ENCODE results near the gene CELA2A. TPM values are rescaled to one million over a fixed set of nuclear protein-coding genes. Genes with fewer than 3 reads are reported as not detected.
"Not testable (repeated sequence)": the region's sequence is repeated elsewhere in the genome, so short reads cannot be mapped to it uniquely, and the experiment has no call there.

Gene CELA2A
- polyA plus RNA-seq, 6 donors from 2014 or later, result not detected

DNA sequence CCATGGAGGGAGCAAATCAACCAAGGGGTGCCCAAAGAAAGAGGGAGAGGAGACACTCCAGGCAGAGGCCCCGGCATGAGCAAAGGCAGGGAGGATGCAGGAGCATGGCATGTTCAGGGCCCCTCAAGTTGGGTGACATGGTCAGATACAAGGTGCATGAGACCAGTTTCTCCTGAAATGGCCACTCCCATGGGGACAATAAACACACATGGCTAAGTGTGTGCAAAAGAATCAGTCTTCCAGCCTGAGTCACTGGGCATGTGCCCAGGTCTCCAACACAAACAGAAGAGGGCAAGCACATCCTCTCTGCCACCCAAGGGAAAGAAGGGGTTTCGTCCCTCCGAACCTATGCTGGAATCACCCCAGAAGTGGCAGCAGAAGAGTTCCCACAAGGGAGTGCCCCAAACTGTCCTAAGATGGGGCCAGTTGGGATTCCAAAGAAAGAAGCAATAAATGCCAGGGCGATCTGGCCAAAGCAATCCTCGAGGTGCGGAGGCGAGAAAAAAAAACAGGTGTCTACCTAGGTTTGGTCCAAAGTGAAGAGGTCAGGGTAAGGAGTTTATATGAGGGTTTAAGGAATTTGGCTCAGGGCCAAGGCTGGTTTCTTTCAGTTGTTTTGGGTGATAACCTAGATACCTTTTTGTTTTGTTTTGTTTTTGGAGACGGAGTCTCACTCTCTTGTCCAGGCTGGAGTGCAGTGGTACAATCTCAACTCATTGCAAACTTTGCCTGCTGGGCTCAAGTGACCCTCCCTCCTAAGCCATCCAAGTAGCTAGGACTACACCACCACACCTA is 54.3 kb downstream of the CELA2A start:
- peaks cover 4 to 8% of the 10 kb centered on the region in 2 donors for H3K36me3 Mint-ChIP-seq
- no peak overlapping the region for H3K4me3 Mint-ChIP-seq
- ATAC-seq (ENCODE audit: low read depth in 2 of 2) (no peak), DNase-seq (no peak)
- H3K27ac Mint-ChIP-seq, result peak overlapping the region in 1 of 6 donors; percentile 18
- H3K9me3 Mint-ChIP-seq, result no peaks in the 10 kb centered on the region
- H3K4me1 Mint-ChIP-seq, result peaks cover 19 to 31% (median 23%) of the 10 kb centered on the region in 3 donors
- H3K27me3 Mint-ChIP-seq, result no peaks in the 10 kb centered on the region

GRCh38 chr1:15513192-15513591 is 56.7 kb downstream of the CELA2A start:
- Mint-ChIP-seq H3K27ac (peak overlapping the region in 2 of 6 donors; percentile 22 to 39), H3K9me3 (no peaks in the 10 kb centered on the region), H3K27me3 (no peaks in the 10 kb centered on the region), H3K4me3 (no peak overlapping the region), H3K4me1 (peaks cover 23 to 40% (median 24%) of the 10 kb centered on the region in 3 donors), H3K36me3 (peaks cover 9 to 17% of the 10 kb centered on the region in 2 donors)
- ATAC-seq (ENCODE audit: low read depth in 2 of 2), result no peak
- no peak for DNase-seq

DNA sequence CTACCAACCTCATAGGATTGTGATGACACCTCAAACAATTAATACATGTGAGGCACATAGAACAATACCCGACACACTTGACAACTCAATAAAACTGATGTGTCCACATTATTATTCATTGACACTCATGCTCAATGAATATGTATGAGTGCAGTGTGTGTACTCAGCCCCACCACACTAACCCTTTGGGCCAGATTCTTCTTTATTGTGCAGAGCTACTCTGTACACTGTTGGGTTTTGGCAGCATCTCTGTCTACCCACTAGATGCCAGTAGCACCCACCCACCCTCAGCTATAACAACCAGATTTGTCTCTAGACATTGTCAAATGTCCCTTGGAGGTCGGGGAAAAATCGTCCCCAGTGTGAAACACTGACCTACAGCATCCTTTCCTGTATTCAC is 57.4 kb downstream of the CELA2A start:
- ATAC-seq (ENCODE audit: low read depth in 2 of 2), result no peak
- no peak overlapping the region for H3K4me3 Mint-ChIP-seq
- peaks cover 21 to 44% (median 23%) of the 10 kb centered on the region in 3 donors for H3K4me1 Mint-ChIP-seq
- no peaks in the 10 kb centered on the region for H3K27me3 Mint-ChIP-seq
- no peak for DNase-seq
- no peaks in the 10 kb centered on the region for H3K9me3 Mint-ChIP-seq
- peaks cover 9 to 17% of the 10 kb centered on the region in 2 donors for H3K36me3 Mint-ChIP-seq
- peak overlapping the region in 1 of 6 donors; percentile 51 for H3K27ac Mint-ChIP-seq

DNA sequence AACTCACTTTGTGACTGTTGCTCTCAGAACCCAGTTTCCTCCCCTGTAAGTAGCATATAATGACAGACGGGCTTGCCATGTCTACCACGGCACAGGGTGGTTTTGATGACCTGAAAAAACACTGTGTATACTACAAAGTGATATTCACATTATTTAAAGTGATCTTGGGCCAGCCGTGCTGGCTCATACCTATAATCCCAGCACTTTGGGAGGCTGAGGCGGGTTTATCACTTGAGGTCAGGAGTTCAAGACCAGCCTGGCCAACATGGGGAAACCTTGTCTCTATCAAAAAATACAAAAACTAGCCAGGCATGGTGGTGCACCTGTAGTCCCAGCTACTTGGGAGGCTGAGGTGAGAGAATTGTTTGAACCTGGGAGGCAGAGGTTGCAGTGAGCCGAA is 58.0 kb downstream of the CELA2A start:
- H3K27ac Mint-ChIP-seq, result peak overlapping the region in 1 of 6 donors; percentile 82
- H3K4me3 Mint-ChIP-seq; DNase-seq; ATAC-seq (ENCODE audit: low read depth in 2 of 2); H3K9me3 Mint-ChIP-seq; H3K27me3 Mint-ChIP-seq: not testable (repeated sequence)
- peaks cover 9 to 17% of the 10 kb centered on the region in 2 donors for H3K36me3 Mint-ChIP-seq
- H3K4me1 Mint-ChIP-seq, result peaks cover 17 to 45% (median 23%) of the 10 kb centered on the region in 3 donors

DNA sequence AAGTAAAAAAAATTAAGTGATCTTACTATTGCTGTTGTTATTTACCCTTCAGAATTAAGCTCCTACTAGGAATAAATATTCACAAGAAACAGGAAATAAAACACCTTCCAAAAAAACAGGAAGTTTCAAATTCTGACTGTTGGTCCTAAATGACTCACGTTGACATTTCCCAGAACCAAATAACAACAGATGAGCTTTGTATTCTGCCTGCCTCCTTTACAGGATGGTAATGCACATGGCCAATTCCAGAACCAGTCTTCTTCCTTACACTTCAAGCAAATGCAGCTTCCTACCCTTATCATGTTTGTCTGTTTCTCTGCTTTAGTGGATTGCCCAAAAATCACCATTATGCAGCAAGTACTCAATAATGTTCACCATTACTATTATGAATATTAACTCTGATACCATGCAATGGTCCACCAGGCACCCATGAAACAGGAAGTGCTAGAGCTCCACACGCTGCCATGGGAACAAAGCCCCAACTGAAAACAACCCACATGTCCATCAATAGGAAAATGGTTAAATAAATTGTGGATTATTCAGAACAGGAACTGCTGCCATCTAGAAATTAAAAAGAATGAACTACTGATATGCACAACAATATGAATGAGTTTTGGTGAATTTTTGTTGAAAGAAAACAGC is 58.6 kb downstream of the CELA2A start:
- Mint-ChIP-seq H3K36me3 (peaks cover 9 to 17% of the 10 kb centered on the region in 2 donors), H3K27ac (peak overlapping the region in 5 of 6 donors; percentile 13 to 73 (median 30)), H3K9me3 (no peaks in the 10 kb centered on the region), H3K27me3 (no peaks in the 10 kb centered on the region), H3K4me3 (peak overlapping the region in 2 of 8 donors; percentile 4 to 35), H3K4me1 (peaks cover 16 to 47% (median 24%) of the 10 kb centered on the region in 3 donors)
- peak; percentile 32 to 60 for ATAC-seq (ENCODE audit: low read depth in 2 of 2)
- no peak for DNase-seq

DNA sequence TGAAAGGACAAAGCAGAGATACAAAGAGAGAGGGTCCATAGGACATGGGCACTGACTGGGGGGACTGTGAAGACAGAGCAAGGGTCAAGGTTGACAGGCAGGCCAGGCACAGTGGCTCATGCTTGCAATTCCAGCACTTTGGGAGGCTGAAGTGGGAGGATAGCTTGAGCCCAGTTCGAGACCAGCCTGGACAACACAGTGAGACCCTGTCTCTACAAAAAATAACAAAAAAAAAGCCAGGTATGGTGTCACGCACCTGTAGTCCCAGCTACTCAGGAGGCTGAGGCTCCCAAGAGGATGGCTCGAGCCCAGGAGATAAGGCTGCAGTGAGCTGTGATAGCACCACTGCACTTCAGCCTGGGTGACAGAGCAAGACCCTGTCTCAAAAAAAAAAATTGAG is 63.1 kb downstream of the CELA2A start:
- H3K36me3 Mint-ChIP-seq, result peaks cover 5 to 9% of the 10 kb centered on the region in 2 donors
- DNase-seq, result no peak
- peaks cover 22 to 51% (median 29%) of the 10 kb centered on the region in 3 donors for H3K4me1 Mint-ChIP-seq
- H3K4me3 Mint-ChIP-seq, result peak overlapping the region in 1 of 8 donors; percentile 30
- H3K27me3 Mint-ChIP-seq, result no peaks in the 10 kb centered on the region
- ATAC-seq (ENCODE audit: low read depth in 2 of 2), result no peak
- peak overlapping the region in 2 of 6 donors; percentile 85 to 93 for H3K27ac Mint-ChIP-seq
- no peaks in the 10 kb centered on the region for H3K9me3 Mint-ChIP-seq

- H3K4me1 Mint-ChIP-seq, result peaks cover 30 to 54% (median 31%) of the 10 kb centered on the region in 3 donors
- DNase-seq; H3K27me3 Mint-ChIP-seq; H3K36me3 Mint-ChIP-seq; ATAC-seq (ENCODE audit: low read depth in 2 of 2); H3K9me3 Mint-ChIP-seq: not testable (repeated sequence)
- H3K4me3 Mint-ChIP-seq, result peak overlapping the region in 1 of 8 donors; percentile 55
- peak overlapping the region in 3 of 6 donors; percentile 52 to 63 (median 63) for H3K27ac Mint-ChIP-seq
These were observed 64.8 kb downstream of the CELA2A start for GRCh38 chr1:15521206-15521906.

Other genes with a start within 250 kb of the CELA2A start
- gene FHAD1, start 209.5 kb upstream of the CELA2A start, polyA plus RNA-seq (ENCODE audit: low read depth in 6 of 6), result not detected
- gene EFHD2, start 46.8 kb upstream of the CELA2A start, polyA plus RNA-seq (ENCODE audit: low read depth in 6 of 6), result 10 to 100 TPM; 34.1 to 49.5 (median 44.3) TPM
- not detected for gene CTRC, start 18.3 kb upstream of the CELA2A start, polyA plus RNA-seq (ENCODE audit: low read depth in 6 of 6)
- not detected for gene CELA2B, start 19.4 kb downstream of the CELA2A start, polyA plus RNA-seq (ENCODE audit: low read depth in 6 of 6)
- gene CASP9, start 67.5 kb downstream of the CELA2A start, polyA plus RNA-seq (ENCODE audit: low read depth in 6 of 6), result 10 to 100 TPM in 5 of 6 donors, 1 to 10 TPM in 1; 4.8 to 17.7 (median 14.7) TPM
- 10 to 100 TPM in 4 of 6 donors, 1 to 10 TPM in 2; 8.5 to 15.4 (median 14.4) TPM for gene DNAJC16, start 70.1 kb downstream of the CELA2A start, polyA plus RNA-seq (ENCODE audit: low read depth in 6 of 6)
- gene AGMAT, start 128.3 kb downstream of the CELA2A start, polyA plus RNA-seq (ENCODE audit: low read depth in 6 of 6), result 1 to 10 TPM; 2.4 to 7.4 (median 3.8) TPM
- 1 to 10 TPM; 2.5 to 7.1 (median 5.7) TPM for gene DDI2, start 160.7 kb downstream of the CELA2A start, polyA plus RNA-seq (ENCODE audit: low read depth in 6 of 6)
- 10 to 100 TPM in 3 of 6 donors, 1 to 10 TPM in 3; 1.9 to 13.7 (median 8.9) TPM for gene PLEKHM2, start 227.6 kb downstream of the CELA2A start, polyA plus RNA-seq (ENCODE audit: low read depth in 6 of 6)

Data from naive B cell (primary cell).